ENCODE measurements around the gene SHISA6. TPM values are rescaled to one million over a fixed set of nuclear protein-coding genes. Genes with fewer than 3 reads are reported as not detected.
A peak's percentile ranks its signal among the peaks of the same experiment; 100 is the strongest.

Gene SHISA6
- total RNA-seq, 4 donors from 2014 or later = 0.45 to 4.9 (median 3.3) TPM

DNA sequence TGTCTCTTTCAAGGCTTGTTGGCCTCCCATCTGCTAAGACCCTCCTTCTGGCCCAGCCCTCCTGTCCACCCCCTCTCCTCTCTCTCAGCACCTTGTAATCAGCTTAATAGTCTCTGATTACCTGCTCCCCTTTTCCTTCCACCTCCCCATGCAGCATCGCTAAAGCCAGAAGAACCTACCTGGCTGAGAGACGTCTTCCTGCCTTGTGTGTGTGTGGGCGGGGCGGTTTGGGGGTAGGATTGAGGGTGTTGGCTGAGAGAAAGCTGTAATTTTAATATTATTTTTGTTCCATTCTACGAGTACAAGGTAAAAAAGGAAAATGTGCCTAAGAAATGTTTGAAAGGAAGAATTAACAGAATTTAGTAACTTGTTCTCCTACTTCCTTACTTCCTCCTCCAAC, 360.6 kb downstream of the SHISA6 start:
- WGBS = 65% methylated on average over 5 of the region's 5 CpGs
- Histone ChIP-seq H3K4me3 (no peak overlapping the region), H3K27me3 (peaks cover 3% of the 10 kb centered on the region), H3K36me3 (no peaks in the 10 kb centered on the region), H3K9me3 (no peaks in the 10 kb centered on the region), H3K4me1 (peaks cover 11% of the 10 kb centered on the region), H3K27ac (no peak overlapping the region)
- no peak for DNase-seq (ENCODE audit: low spot score in 2 of 2)
- TF ChIP-seq POLR2AphosphoS5 (IDR thresholded peaks at IDR 0.05) = no peak
- no peak for TF ChIP-seq CTCF (IDR thresholded peaks at IDR 0.05)
- TF ChIP-seq POLR2A (IDR thresholded peaks at IDR 0.05) = no peak
- no peak for TF ChIP-seq EP300 (IDR thresholded peaks at IDR 0.05)

DNA sequence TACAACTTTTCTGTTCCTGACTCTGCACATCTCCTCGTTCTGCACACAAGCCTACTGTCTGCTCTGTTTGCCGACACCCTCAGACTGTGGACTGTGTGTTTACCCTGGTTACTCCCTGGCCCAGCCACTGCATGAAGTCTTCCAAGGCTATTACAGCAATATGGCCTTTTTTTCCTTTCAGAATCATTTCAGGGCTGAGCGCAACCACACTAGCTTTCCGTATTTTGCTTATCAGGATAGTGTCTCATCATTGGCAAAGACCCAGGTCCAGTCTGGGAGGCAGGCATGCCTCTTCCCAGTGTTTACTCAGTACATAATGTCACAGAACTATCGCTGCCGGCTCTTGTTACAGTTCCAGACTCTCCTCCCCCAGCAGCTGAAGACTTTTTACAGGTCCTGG, 367.4 kb downstream of the SHISA6 start:
- Histone ChIP-seq H3K9me3 (no peaks in the 10 kb centered on the region), H3K4me3 (no peak overlapping the region), H3K27me3 (no peaks in the 10 kb centered on the region), H3K27ac (no peak overlapping the region), H3K36me3 (no peaks in the 10 kb centered on the region), H3K4me1 (peaks cover 11% of the 10 kb centered on the region)
- peak; percentile 72 to 78 for DNase-seq (ENCODE audit: low spot score in 2 of 2)
- TF ChIP-seq CTCF (IDR thresholded peaks at IDR 0.05) (no peak), POLR2AphosphoS5 (IDR thresholded peaks at IDR 0.05) (peak in 1 of 3 donors; percentile 10)
- WGBS = 23% methylated on average over 6 of the region's 6 CpGs

GRCh38 chr17:11610999-11611566, 370.1 kb downstream of the SHISA6 start:
- no peak for DNase-seq (ENCODE audit: low spot score in 2 of 2)
- Histone ChIP-seq H3K27me3 (no peaks in the 10 kb centered on the region), H3K27ac (no peak overlapping the region), H3K4me3 (no peak overlapping the region), H3K4me1 (peaks cover 11% of the 10 kb centered on the region), H3K36me3 (no peaks in the 10 kb centered on the region), H3K9me3 (no peaks in the 10 kb centered on the region)
- no peak for TF ChIP-seq POLR2AphosphoS5 (IDR thresholded peaks at IDR 0.05)
- no peak for TF ChIP-seq CTCF (IDR thresholded peaks at IDR 0.05)
- TF ChIP-seq EP300 (IDR thresholded peaks at IDR 0.05) = no peak
- TF ChIP-seq POLR2A (IDR thresholded peaks at IDR 0.05) = no peak
- WGBS = 40% methylated on average over 6 of the region's 6 CpGs

DNA sequence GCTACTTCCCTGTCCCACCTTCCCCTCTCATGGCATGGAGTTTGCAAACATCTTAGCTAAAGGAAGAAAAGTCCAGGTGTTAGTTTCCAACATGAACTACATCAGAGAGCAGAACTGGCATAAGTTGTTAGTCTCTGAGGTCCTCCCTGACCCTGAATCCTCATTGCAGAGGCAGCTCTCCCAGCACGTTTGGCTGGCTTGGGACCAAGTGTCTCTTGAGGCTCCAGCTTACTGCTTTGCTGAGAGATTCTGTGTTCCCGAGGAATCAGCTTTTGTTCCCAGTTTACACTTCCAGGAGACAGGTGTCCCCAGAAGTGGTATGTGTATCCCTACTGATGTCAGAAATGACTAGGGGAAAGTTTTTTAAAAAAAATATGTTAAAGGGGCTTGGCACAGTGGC, 371.9 kb downstream of the SHISA6 start:
- no peaks in the 10 kb centered on the region for H3K27me3 ChIP-seq
- no peaks in the 10 kb centered on the region for H3K9me3 ChIP-seq
- H3K27ac ChIP-seq = no peak overlapping the region
- H3K36me3 ChIP-seq = no peaks in the 10 kb centered on the region
- 52% methylated on average over 2 of the region's 2 CpGs for WGBS
- DNase-seq (ENCODE audit: low spot score in 2 of 2) = no peak
- TF ChIP-seq POLR2AphosphoS5 (IDR thresholded peaks at IDR 0.05) = no peak
- TF ChIP-seq EP300 (IDR thresholded peaks at IDR 0.05) = no peak
- TF ChIP-seq CTCF (IDR thresholded peaks at IDR 0.05) = no peak
- no peak for TF ChIP-seq POLR2A (IDR thresholded peaks at IDR 0.05)
- H3K4me3 ChIP-seq = no peak overlapping the region
- peaks cover 9% of the 10 kb centered on the region for H3K4me1 ChIP-seq
